IPS-18a (cell line): ENCODE data around the gene HTR4.

Experiments used
- H3K27ac ChIP-seq: one replicate; pipeline ENCODE4 v1.5.1; 2013; ENCODE audit warnings: low read length
- H3K27me3 ChIP-seq: one replicate; pipeline ENCODE4 v1.6.1; 2013; ENCODE audit warnings: mild to moderate bottlenecking, low read length; ENCODE audit not compliant: control insufficient read depth, insufficient read depth
- H3K36me3 ChIP-seq: one replicate; pipeline ENCODE4 v1.6.1; 2013; ENCODE audit warnings: low read depth, low read length; ENCODE audit not compliant: control insufficient read depth
- H3K4me1 ChIP-seq: one replicate; pipeline ENCODE4 v1.6.1; 2013; ENCODE audit warnings: low read depth, low read length; ENCODE audit not compliant: control insufficient read depth
- H3K4me3 ChIP-seq: one replicate; pipeline ENCODE4 v1.5.1; 2013; ENCODE audit warnings: low read length
- H3K9ac ChIP-seq: one replicate; pipeline ENCODE4 v1.6.1; 2013; ENCODE audit warnings: mild to moderate bottlenecking, low read length, moderate library complexity
- H3K9me3 ChIP-seq: one replicate; pipeline ENCODE4 v1.6.1; 2013; ENCODE audit warnings: low read depth, low read length; ENCODE audit not compliant: control insufficient read depth

The HTR4 gene

GRCh38 chr5:148443998-148444397, 210.3 kb downstream of the HTR4 start:
- H3K9me3 ChIP-seq: no peaks in the 10 kb centered on the region
- H3K4me3 ChIP-seq: no peak overlapping the region
- H3K9ac ChIP-seq: no peak overlapping the region
- H3K36me3 ChIP-seq: peaks cover 24% of the 10 kb centered on the region
- H3K27me3 ChIP-seq: no peaks in the 10 kb centered on the region
- H3K4me1 ChIP-seq: peaks cover 4% of the 10 kb centered on the region
- H3K27ac ChIP-seq: no peak overlapping the region

- H3K36me3 ChIP-seq: peaks cover 28% of the 10 kb centered on the region
- no peak overlapping the region for H3K27ac ChIP-seq
- peaks cover 4% of the 10 kb centered on the region for H3K4me1 ChIP-seq
- H3K9ac ChIP-seq: no peak overlapping the region
- H3K9me3 ChIP-seq: no peaks in the 10 kb centered on the region
- H3K4me3 ChIP-seq: no peak overlapping the region
- H3K27me3 ChIP-seq: no peaks in the 10 kb centered on the region
These were observed 211.1 kb downstream of the HTR4 start for GRCh38 chr5:148443241-148443640.

- H3K4me3 ChIP-seq: no peak overlapping the region
- no peaks in the 10 kb centered on the region for H3K4me1 ChIP-seq
- no peak overlapping the region for H3K27ac ChIP-seq
- peaks cover 44% of the 10 kb centered on the region for H3K36me3 ChIP-seq
- no peaks in the 10 kb centered on the region for H3K27me3 ChIP-seq
- H3K9ac ChIP-seq: no peak overlapping the region
- H3K9me3 ChIP-seq: no peaks in the 10 kb centered on the region
These were observed 215.4 kb downstream of the HTR4 start for GRCh38 chr5:148438933-148439332.

- Histone ChIP-seq H3K36me3 (peaks cover 52% of the 10 kb centered on the region), H3K9me3 (no peaks in the 10 kb centered on the region), H3K27ac (no peak overlapping the region), H3K9ac (no peak overlapping the region), H3K27me3 (no peaks in the 10 kb centered on the region), H3K4me1 (no peaks in the 10 kb centered on the region), H3K4me3 (no peak overlapping the region)
These were observed 217.1 kb downstream of the HTR4 start for GRCh38 chr5:148437249-148437648.

- Histone ChIP-seq H3K36me3 (peaks cover 47% of the 10 kb centered on the region), H3K27ac (no peak overlapping the region), H3K9me3 (no peaks in the 10 kb centered on the region), H3K4me1 (no peaks in the 10 kb centered on the region), H3K4me3 (no peak overlapping the region), H3K27me3 (no peaks in the 10 kb centered on the region), H3K9ac (no peak overlapping the region)
These were observed 218.3 kb downstream of the HTR4 start for GRCh38 chr5:148436029-148436428.

- H3K4me1 ChIP-seq: no peaks in the 10 kb centered on the region
- H3K9me3 ChIP-seq: no peaks in the 10 kb centered on the region
- peaks cover 40% of the 10 kb centered on the region for H3K36me3 ChIP-seq
- no peak overlapping the region for H3K9ac ChIP-seq
- H3K4me3 ChIP-seq: no peak overlapping the region
- H3K27me3 ChIP-seq: no peaks in the 10 kb centered on the region
- no peak overlapping the region for H3K27ac ChIP-seq
These were observed 220.5 kb downstream of the HTR4 start for GRCh38 chr5:148433826-148434225.
